PFSK-1 (cell line): Measurements from ENCODE around the gene TXNDC15.

ENCODE experiments used
- FOXP2 ChIP-seq: optimal IDR thresholded peaks from 2 replicates; pipeline ENCODE3; 2011; ENCODE audit warnings: borderline replicate concordance, control low read depth, inconsistent platforms; ENCODE audit not compliant: insufficient read depth; ENCODE audit errors: extremely low read length, extremely low read depth
- POLR2AphosphoS5 ChIP-seq: IDR thresholded peaks from 2 replicates; pipeline ENCODE4 v1.6.1; 2012; ENCODE audit warnings: low read depth, mild to moderate bottlenecking, control low read depth, low read length, moderate library complexity
- REST ChIP-seq, 2 experiments: IDR thresholded peaks; 2 replicates each; pipeline versions ENCODE4 v1.6.1 to v1.8.0; 2011 to 2012; ENCODE audit warnings: low read depth in 2 of 2, low read length in 2 of 2, control low read depth in 1 of 2, inconsistent platforms in 1 of 2, mild to moderate bottlenecking in 1 of 2, moderate library complexity in 1 of 2; ENCODE audit not compliant: insufficient read depth in 1 of 2
- SIN3A ChIP-seq: IDR thresholded peaks from 2 replicates; pipeline ENCODE4 v1.6.1; 2012; ENCODE audit warnings: mild to moderate bottlenecking, low read length, moderate library complexity, borderline replicate concordance; ENCODE audit not compliant: insufficient read depth
- TAF1 ChIP-seq: IDR thresholded peaks from 2 replicates; pipeline ENCODE4 v1.6.1; 2012; ENCODE audit warnings: low read length, control low read depth, borderline replicate concordance; ENCODE audit not compliant: insufficient read depth

DNA sequence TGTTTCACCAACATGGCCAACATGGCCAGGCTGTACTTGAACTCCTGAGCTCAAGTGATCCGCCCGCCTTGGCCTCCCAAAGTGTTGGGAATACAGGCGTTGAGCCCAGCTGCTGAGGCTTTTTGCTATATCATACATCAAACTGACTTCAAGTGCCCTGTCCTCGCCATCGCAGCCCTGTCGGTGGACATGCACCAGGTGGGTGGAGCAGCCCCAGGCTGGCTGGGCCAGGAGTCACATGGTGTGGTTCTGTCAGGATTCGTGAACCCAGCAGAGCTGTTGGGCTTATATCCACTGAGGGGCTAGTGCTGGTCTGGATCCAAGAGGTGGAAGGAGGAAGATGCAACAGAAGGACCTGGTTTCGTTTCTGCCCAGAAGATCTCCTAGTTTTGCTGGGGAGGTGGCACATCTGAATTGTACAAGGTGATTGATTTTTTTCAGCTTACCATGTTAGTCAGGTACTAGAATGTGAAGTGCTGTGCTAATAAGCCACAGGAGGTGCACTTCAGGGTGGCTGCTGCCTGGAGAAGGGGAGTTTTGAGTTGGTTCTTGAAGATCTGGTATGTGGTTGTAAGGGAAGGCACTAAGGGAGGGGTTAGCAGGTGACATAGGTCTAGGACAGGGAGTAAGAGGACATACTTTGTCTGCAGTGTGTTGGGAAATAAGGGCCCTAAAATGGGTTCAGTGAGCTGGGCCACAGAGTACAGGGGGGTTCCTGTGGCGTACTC, 46.8 kb downstream of the TXNDC15 start:
- TF ChIP-seq REST (IDR thresholded peaks at IDR 0.05; ENCODE audit: insufficient read depth in 1 of 2, low read depth in 2 of 2, low read length in 2 of 2) (no peak), POLR2AphosphoS5 (no peak), FOXP2 (no peak), SIN3A (no peak), TAF1 (no peak)
